ENCODE results near the gene ZNF471.

ZNF471 gene

DNA sequence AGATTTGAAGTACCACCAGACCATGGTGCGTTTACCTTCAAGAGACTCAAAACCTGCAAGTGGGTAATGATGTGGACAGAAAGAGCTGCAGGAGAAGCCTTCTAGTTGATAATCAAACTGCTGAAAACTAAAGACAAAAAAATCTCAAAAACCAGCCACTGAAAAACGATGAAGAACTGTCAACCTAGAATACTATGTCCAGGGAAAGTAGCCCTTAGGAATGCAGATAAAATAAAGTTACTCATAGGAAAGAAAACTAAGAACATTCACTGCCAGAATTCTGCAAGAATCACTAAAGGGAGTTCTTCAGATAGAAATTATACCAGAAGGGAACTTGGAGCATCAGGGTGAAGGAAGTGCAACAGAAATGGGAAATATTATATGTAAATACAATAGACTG is 64.9 kb downstream of the ZNF471 start:
- no peak overlapping the region for H3K4me3 ChIP-seq (ENCODE audit: low read depth, low read length)

DNA sequence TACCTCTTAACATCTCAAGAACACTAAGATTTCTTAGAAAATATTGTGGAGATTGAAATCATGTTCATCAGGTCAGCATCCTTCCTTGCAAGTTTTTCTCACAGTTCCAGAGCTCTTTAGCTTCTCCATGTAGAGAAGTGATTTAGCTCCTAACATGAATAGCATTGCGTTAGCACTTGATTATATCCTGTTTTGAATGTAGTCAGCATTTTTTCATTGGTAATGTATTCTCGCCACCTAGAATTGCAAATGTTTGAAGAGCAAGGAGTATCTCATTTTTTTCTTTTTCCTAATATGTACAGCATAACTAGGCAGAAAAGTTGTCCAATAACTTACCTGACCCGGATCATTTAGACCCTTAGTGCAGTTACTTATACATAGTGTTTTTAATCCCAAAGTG is 66.3 kb downstream of the ZNF471 start:
- no peak overlapping the region for H3K4me3 ChIP-seq (ENCODE audit: low read depth, low read length)

DNA sequence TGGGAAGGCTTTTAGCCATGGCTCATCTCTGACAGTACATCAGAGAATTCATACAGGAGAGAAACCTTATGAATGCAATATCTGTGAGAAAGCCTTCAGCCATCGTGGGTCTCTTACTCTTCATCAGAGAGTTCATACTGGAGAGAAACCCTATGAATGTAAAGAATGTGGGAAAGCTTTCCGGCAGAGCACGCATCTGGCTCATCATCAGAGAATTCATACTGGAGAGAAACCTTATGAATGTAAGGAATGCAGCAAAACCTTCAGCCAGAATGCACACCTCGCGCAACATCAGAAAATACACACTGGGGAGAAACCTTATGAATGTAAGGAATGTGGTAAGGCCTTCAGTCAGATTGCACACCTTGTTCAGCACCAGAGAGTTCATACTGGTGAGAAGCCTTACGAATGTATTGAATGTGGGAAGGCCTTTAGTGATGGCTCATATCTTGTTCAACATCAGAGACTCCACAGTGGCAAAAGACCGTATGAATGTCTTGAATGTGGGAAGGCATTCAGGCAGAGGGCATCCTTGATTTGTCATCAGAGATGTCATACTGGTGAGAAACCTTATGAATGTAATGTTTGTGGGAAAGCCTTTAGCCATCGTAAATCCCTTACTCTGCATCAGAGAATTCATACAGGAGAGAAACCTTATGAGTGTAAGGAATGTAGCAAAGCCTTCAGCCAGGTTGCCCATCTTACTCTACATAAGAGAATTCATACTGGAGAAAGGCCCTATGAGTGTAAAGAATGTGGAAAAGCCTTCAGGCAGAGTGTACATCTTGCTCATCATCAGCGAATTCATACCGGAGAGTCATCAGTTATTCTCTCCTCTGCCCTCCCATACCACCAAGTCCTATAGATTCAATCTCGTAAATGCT is 70.3 kb downstream of the ZNF471 start:
- H3K4me3 ChIP-seq (ENCODE audit: low read depth, low read length), result no peak overlapping the region
